Measurements from ENCODE around the gene MRGPRF.

MRGPRF gene

DNA sequence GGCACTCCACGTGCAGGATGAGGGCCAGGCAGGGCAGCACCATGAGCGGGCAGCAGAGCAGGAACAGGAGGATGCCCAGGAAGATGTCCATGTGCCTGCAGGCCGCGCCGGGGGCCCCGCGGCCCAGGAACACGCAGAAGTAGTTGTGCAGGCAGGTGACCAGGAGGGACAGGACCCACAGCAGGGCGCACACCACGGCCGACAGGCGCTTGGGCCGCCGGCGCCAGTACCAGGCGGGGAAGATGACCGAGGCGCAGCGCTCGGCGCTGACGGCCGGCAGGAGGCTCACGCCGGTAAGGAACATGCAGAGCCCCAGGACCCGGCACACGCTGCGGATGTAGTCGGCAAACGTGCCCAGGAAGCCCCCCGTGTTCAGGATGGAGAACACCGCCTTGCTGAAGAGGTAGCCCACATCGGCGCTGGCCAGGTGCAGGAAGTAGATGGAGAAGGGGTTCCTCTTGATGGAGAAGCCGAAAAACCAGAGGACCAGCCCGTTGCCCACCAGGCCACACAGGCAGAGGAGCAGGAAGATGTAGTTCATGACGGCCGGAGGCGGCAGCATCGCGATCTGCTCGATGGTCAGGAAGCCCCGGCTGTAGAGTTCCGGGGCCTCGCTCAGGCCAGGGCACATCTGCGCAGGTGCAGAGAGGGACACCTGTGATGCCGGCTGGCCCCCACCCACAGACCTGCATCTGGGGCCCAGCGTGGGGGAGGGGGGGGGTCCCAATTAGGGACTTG lies 7.2 kb downstream of the MRGPRF start:
- Histone ChIP-seq H3K9ac (ENCODE audit: low read length) (no peak overlapping the region), H3K27me3 (ENCODE audit: low read depth, low read length) (peaks cover 18% of the 10 kb centered on the region), H3K4me2 (ENCODE audit: low read length) (no peak overlapping the region), H3K79me2 (ENCODE audit: low read length) (no peaks in the 10 kb centered on the region), H4K20me1 (ENCODE audit: insufficient read depth, low read length) (no peaks in the 10 kb centered on the region), H3K36me3 (replicated peaks; ENCODE audit: low read depth, low read length) (no peaks in the 10 kb centered on the region), H3K4me3 (ENCODE audit: low read length) (no peak overlapping the region), H3K4me1 (ENCODE audit: low read length) (peaks cover 3% of the 10 kb centered on the region; the same call in 1 of the 2 replicates), H2AFZ (ENCODE audit: low read depth, low read length) (no peak overlapping the region), H3K9me3 (ENCODE audit: insufficient read depth, low read length) (no peaks in the 10 kb centered on the region), H3K27ac (ENCODE audit: low read length) (no peak overlapping the region)
- TF ChIP-seq, protein P1, sequence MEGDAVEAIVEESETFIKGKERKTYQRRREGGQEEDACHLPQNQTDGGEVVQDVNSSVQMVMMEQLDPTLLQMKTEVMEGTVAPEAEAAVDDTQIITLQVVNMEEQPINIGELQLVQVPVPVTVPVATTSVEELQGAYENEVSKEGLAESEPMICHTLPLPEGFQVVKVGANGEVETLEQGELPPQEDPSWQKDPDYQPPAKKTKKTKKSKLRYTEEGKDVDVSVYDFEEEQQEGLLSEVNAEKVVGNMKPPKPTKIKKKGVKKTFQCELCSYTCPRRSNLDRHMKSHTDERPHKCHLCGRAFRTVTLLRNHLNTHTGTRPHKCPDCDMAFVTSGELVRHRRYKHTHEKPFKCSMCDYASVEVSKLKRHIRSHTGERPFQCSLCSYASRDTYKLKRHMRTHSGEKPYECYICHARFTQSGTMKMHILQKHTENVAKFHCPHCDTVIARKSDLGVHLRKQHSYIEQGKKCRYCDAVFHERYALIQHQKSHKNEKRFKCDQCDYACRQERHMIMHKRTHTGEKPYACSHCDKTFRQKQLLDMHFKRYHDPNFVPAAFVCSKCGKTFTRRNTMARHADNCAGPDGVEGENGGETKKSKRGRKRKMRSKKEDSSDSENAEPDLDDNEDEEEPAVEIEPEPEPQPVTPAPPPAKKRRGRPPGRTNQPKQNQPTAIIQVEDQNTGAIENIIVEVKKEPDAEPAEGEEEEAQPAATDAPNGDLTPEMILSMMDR (IDR thresholded peaks at IDR 0.05; ENCODE audit: low read depth, low read length) = no peak
- no peak for TF ChIP-seq EZH2phosphoT487 (IDR thresholded peaks at IDR 0.05; ENCODE audit: low read depth)

DNA sequence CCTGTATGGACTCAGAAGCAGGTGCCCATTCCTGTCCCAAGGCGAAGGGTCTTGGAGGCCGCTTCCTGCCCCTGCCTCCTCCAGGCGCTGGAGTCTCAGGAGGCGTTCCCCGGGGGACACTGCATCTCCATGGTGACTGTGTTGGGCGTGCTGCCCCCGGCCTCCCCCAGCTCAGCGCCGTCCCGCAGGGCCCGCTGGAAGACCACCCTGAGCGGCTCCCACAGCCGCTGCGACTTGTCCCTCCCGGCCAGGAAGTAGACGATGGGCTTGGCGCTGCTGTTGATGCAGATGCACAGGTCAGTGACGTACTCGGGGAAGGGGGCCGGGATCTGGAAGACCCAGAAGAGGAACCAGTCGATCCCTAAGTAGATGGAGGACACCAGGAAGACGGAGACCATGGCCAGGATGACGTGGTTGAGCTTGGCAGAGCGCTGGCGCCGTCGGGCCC lies 7.8 kb downstream of the MRGPRF start:
- no peaks in the 10 kb centered on the region for H3K36me3 ChIP-seq (replicated peaks; ENCODE audit: low read depth, low read length)
- no peaks in the 10 kb centered on the region for H3K9me3 ChIP-seq (ENCODE audit: insufficient read depth, low read length)
- H3K79me2 ChIP-seq (ENCODE audit: low read length) = no peaks in the 10 kb centered on the region
- H3K27ac ChIP-seq (ENCODE audit: low read length) = no peak overlapping the region
- H3K4me3 ChIP-seq (ENCODE audit: low read length) = no peak overlapping the region
- no peak overlapping the region for H3K9ac ChIP-seq (ENCODE audit: low read length)
- H4K20me1 ChIP-seq (ENCODE audit: insufficient read depth, low read length) = no peaks in the 10 kb centered on the region
- H3K27me3 ChIP-seq (ENCODE audit: low read depth, low read length) = peaks cover 14% of the 10 kb centered on the region
- no peak overlapping the region for H3K4me2 ChIP-seq (ENCODE audit: low read length)
- TF ChIP-seq, protein P1 (IDR thresholded peaks at IDR 0.05; ENCODE audit: low read depth, low read length) = no peak
- TF ChIP-seq EZH2phosphoT487 (IDR thresholded peaks at IDR 0.05; ENCODE audit: low read depth) = no peak
- peaks cover 3% of the 10 kb centered on the region; the same call in 1 of the 2 replicates for H3K4me1 ChIP-seq (ENCODE audit: low read length)
- H2AFZ ChIP-seq (ENCODE audit: low read depth, low read length) = no peak overlapping the region

DNA sequence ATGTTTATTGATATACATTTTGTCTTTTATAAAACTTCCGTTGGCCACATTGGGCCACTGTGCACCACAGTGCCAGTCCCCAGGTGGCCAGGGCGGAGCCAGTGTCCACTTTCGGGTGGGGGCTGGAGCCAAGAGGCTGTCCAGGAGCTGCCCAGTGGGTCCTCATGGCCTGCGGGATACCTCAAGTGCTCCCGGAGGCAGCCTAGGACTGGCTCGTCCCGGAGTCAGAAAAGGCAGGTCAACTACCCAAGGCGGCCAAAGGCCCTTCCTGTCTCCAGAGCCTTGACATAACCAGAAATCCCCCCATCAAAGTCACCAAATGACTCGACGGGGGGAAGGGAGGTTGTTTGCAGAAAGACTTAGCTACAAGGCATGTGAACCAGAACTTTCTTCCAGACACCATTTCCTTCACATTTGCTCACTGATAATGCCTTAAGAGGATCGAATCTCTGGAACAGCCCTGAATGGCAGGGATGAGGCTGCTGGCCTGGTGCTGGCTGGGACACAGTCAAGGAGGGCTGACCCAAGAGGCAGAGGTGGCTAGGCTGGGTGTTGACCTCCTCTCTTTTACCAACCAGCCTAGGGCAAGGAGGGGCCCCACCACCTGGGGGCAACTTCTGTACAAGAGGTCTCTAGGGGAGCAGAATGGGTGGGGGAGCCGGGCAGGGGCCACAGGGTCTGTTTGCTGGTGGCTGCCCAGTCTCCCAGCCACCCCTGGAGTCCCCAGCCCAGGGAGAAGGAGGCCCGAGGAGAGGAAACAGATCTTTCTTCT lies 8.4 kb downstream of the MRGPRF start:
- Histone ChIP-seq H3K79me2 (ENCODE audit: low read length) (no peaks in the 10 kb centered on the region), H3K4me3 (ENCODE audit: low read length) (no peak overlapping the region)

More for the DNA sequence above, 8.4 kb downstream of the MRGPRF start:
- TF ChIP-seq EZH2phosphoT487 (IDR thresholded peaks at IDR 0.05; ENCODE audit: low read depth) = no peak
- TF ChIP-seq, protein P1 (IDR thresholded peaks at IDR 0.05; ENCODE audit: low read depth, low read length) = no peak
- H3K4me2 ChIP-seq (ENCODE audit: low read length) = no peak overlapping the region
- H3K27me3 ChIP-seq (ENCODE audit: low read depth, low read length) = peaks cover 14% of the 10 kb centered on the region
- no peak overlapping the region for H3K27ac ChIP-seq (ENCODE audit: low read length)
- H3K36me3 ChIP-seq (replicated peaks; ENCODE audit: low read depth, low read length) = no peaks in the 10 kb centered on the region
- H3K4me1 ChIP-seq (ENCODE audit: low read length) = peaks cover 3% of the 10 kb centered on the region; the same call in 1 of the 2 replicates
- no peak overlapping the region for H2AFZ ChIP-seq (ENCODE audit: low read depth, low read length)
- no peaks in the 10 kb centered on the region for H3K9me3 ChIP-seq (ENCODE audit: insufficient read depth, low read length)
- no peaks in the 10 kb centered on the region for H4K20me1 ChIP-seq (ENCODE audit: insufficient read depth, low read length)
- H3K9ac ChIP-seq (ENCODE audit: low read length) = no peak overlapping the region

Measured in OCI-LY3 (cell line).